22Rv1 (cell line): Measurements from ENCODE around the gene GPC4.

Experiments
- ZFX ChIP-seq: fragments of 450-650 bp; IDR thresholded peaks from 2 replicates; pipeline ENCODE4 v1.6.1; 2017; ENCODE audit warnings: antibody characterized with exemption, borderline replicate concordance
- TF ChIP-seq, protein P1 (sequence below): fragments of 450-650 bp; IDR thresholded peaks from 2 replicates; pipeline ENCODE4 v1.5.1; 2017; ENCODE audit warnings: mild to moderate bottlenecking

DNA sequence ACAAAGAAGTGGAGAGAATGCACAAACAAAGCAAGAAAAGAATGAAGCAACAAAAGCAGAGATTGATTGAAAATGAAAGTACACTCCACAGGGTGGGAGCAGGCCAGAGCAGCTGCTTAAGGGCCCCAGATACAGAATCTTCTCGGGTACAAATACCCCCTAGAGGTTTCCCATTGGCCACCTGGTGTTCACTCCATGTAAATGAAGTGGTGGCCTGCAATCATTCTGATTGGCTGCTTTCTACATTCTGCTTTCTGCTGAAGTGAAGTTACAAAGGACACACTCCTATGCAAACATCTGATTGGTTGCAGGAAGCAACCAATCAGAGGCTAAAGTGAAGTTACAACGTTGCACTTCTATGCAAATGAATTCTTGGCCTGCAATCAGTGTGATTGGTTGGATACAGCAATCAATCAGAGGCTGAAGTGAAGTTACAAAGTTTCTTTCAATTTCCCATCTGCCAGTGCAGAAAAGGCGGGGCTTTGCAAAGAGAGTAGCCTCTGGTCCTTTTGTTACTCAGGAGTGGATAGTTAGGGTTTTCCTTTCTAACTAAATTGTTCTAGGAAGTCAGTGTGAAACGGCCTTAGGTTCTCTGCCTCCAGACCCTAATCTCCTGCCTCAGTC is 19.0 kb upstream of the GPC4 start:
- TF ChIP-seq, protein P1, sequence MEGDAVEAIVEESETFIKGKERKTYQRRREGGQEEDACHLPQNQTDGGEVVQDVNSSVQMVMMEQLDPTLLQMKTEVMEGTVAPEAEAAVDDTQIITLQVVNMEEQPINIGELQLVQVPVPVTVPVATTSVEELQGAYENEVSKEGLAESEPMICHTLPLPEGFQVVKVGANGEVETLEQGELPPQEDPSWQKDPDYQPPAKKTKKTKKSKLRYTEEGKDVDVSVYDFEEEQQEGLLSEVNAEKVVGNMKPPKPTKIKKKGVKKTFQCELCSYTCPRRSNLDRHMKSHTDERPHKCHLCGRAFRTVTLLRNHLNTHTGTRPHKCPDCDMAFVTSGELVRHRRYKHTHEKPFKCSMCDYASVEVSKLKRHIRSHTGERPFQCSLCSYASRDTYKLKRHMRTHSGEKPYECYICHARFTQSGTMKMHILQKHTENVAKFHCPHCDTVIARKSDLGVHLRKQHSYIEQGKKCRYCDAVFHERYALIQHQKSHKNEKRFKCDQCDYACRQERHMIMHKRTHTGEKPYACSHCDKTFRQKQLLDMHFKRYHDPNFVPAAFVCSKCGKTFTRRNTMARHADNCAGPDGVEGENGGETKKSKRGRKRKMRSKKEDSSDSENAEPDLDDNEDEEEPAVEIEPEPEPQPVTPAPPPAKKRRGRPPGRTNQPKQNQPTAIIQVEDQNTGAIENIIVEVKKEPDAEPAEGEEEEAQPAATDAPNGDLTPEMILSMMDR = no peak
- TF ChIP-seq ZFX = no peak
